ENCODE measurements around the gene DMWD. TPM values are rescaled to one million over a fixed set of nuclear protein-coding genes. Genes with fewer than 3 reads are reported as not detected.

The DMWD gene
- total and polyA plus RNA-seq, 2 of the 4 experiments (the other 2 are of a cell fraction), result 9.7 to 28.5 TPM

DNA sequence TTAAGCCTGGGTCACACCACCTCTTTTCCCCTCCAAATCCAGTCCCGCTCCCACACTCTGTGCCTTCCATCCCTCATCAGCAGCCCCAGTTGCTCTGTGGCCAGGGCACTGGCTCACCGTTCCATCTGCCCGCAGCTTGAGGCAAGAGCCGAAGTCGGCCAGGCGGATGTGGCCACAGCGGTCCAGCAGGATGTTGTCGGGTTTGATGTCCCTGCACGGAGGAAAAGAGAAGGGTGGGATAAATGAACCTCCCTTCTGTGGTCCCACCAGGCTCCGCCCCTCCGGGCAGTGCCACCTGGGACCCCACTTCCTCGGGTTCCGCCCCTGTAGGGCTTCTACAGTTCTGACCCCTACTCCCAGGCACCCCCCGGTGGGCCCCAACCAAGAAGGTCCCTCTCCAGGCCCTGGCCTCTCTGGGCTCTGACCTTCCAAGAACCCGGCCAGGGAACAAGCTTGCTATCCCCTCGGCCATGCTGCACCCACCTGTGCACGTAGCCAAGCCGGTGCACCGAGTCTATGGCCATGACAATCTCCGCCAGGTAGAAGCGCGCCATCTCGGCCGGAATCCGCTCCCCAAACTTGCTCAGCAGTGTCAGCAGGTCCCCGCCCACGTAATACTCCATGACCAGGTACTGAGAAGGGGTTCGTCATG, 14.5 kb downstream of the DMWD start:
- Histone ChIP-seq H3K27ac (ENCODE audit: insufficient read depth, low read length) (no peak overlapping the region), H3K56ac (ENCODE audit: extremely low read depth, insufficient read depth, low read length) (no peak overlapping the region), H3K4me2 (ENCODE audit: low read depth, low read length) (no peak overlapping the region), H3K9me1 (ENCODE audit: insufficient read depth, low read length) (peaks cover 10% of the 10 kb centered on the region), H2AK9ac (replicated peaks; ENCODE audit: low read depth, low read length, poor library complexity) (no peak overlapping the region), H3K36me3 (ENCODE audit: control insufficient read depth, insufficient read depth, low read length) (peaks cover 33% of the 10 kb centered on the region), H3K23ac (ENCODE audit: low read depth, low read length) (no peak overlapping the region), H3K18ac (ENCODE audit: low read depth, low read length) (no peak overlapping the region), H2BK15ac (ENCODE audit: low read depth, low read length) (no peak overlapping the region), H3K4ac (ENCODE audit: low read depth, low read length) (no peak overlapping the region), H3K14ac (replicated peaks; ENCODE audit: low read depth, low read length) (no peak overlapping the region), H2BK20ac (ENCODE audit: low read depth, low read length) (no peak overlapping the region), H4K8ac (ENCODE audit: low read depth in 2 of 2, low read length in 2 of 2) (no peak overlapping the region), H3K27me3 (ENCODE audit: control insufficient read depth, insufficient read depth, low read length) (no peaks in the 10 kb centered on the region), H2AK5ac (ENCODE audit: low read depth, low read length) (no peak overlapping the region), H3K9ac (ENCODE audit: low read depth, low read length) (no peak overlapping the region), H2AFZ (replicated peaks; ENCODE audit: low read length, poor library complexity) (no peak overlapping the region), H4K20me1 (ENCODE audit: insufficient read depth, low read length) (peaks cover 30% of the 10 kb centered on the region), H4K5ac (ENCODE audit: low read depth, low read length) (no peak overlapping the region), H4K91ac (ENCODE audit: insufficient read depth, low read depth, low read length) (no peak overlapping the region), H3K9me3 (ENCODE audit: control insufficient read depth, insufficient read depth, low read length) (no peaks in the 10 kb centered on the region), H3K4me1 (ENCODE audit: control insufficient read depth, insufficient read depth, low read length) (peaks cover 18% of the 10 kb centered on the region), H3K4me3 (ENCODE audit: insufficient read depth, low read depth, low read length) (no peak overlapping the region), H2BK120ac (ENCODE audit: low read depth, low read length) (no peak overlapping the region), H2BK5ac (ENCODE audit: low read depth, low read length, poor library complexity, severe bottlenecking) (no peak overlapping the region), H3K79me1 (ENCODE audit: low read depth in 1 of 2, low read length in 2 of 2) (peaks cover 19 to 55% of the 10 kb centered on the region in 2 experiments)
- DNase-seq (no peak), ATAC-seq (ENCODE audit: low read depth) (no peak)
- dilution Hi-C loops (cut with HindIII; ENCODE audit: low sequenced_read_pairs, unreplicated experiment) (no loop called here), in situ Hi-C loops (cut with MboI; ENCODE audit: low sequenced_read_pairs) (no loop called here), intact Hi-C loops (cut with micrococcal nuclease) (no loop called here)
- ChIA-PET POLR2A (ENCODE audit: unreplicated experiment) (no interaction called here), CTCF (interaction anchor here (0.6 kb wide), 1 partner anchor 9 kb away, joined by 6 read pairs; the partner anchor contains the start of gene SIX5)
- TF ChIP-seq RFX5 (IDR thresholded peaks at IDR 0.05; ENCODE audit: low read depth, low read length), result no peak
- TF ChIP-seq FOS (IDR thresholded peaks at IDR 0.05; ENCODE audit: low read depth, low read length), result no peak
- TF ChIP-seq, protein P1, sequence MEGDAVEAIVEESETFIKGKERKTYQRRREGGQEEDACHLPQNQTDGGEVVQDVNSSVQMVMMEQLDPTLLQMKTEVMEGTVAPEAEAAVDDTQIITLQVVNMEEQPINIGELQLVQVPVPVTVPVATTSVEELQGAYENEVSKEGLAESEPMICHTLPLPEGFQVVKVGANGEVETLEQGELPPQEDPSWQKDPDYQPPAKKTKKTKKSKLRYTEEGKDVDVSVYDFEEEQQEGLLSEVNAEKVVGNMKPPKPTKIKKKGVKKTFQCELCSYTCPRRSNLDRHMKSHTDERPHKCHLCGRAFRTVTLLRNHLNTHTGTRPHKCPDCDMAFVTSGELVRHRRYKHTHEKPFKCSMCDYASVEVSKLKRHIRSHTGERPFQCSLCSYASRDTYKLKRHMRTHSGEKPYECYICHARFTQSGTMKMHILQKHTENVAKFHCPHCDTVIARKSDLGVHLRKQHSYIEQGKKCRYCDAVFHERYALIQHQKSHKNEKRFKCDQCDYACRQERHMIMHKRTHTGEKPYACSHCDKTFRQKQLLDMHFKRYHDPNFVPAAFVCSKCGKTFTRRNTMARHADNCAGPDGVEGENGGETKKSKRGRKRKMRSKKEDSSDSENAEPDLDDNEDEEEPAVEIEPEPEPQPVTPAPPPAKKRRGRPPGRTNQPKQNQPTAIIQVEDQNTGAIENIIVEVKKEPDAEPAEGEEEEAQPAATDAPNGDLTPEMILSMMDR (conservative IDR thresholded peaks at IDR 0.05; ENCODE audit: low read depth, low read length), result no peak
- no peak for TF ChIP-seq RAD21 (IDR thresholded peaks at IDR 0.05; ENCODE audit: low read length)
- TF ChIP-seq CEBPB (IDR thresholded peaks at IDR 0.05; ENCODE audit: low read depth, low read length), result no peak
- TF ChIP-seq MAZ (IDR thresholded peaks at IDR 0.05; ENCODE audit: borderline replicate concordance, low read depth, low read length), result no peak
- no peak for TF ChIP-seq USF2 (IDR thresholded peaks at IDR 0.05; ENCODE audit: low read depth, low read length)
- no peak for TF ChIP-seq MXI1 (IDR thresholded peaks at IDR 0.05; ENCODE audit: borderline replicate concordance, low read depth, low read length)
- no peak for TF ChIP-seq CHD1 (IDR thresholded peaks at IDR 0.05; ENCODE audit: low read depth, low read length)
- TF ChIP-seq ELK1 (IDR thresholded peaks at IDR 0.05; ENCODE audit: borderline replicate concordance, low read depth, low read length), result no peak
- no peak for TF ChIP-seq BHLHE40 (IDR thresholded peaks at IDR 0.05; ENCODE audit: low read depth, low read length)
- TF ChIP-seq RCOR1 (IDR thresholded peaks at IDR 0.05; ENCODE audit: insufficient replicate concordance, low read length), result no peak
- no peak for TF ChIP-seq SMC3 (IDR thresholded peaks at IDR 0.05; ENCODE audit: low read depth, low read length)
- TF ChIP-seq POLR2A (IDR thresholded peaks at IDR 0.05; ENCODE audit: low read depth, low read length), result no peak
- no peak for TF ChIP-seq MAFK (IDR thresholded peaks at IDR 0.05; ENCODE audit: low read depth, low read length)
- TF ChIP-seq NFE2L2 (IDR thresholded peaks at IDR 0.05; ENCODE audit: low read depth, low read length), result no peak
- 98% methylated on average over 13 of the region's 28 CpGs; no CpG with 5 or more reads in 1 of the 2 experiments for WGBS, 2 experiments (ENCODE audit: extremely low coverage in 2 of 2, insufficient read length in 1 of 2)
- no TSS peak for BruUV-seq (replicated peaks)
